ENCODE results near the gene BBC3.
"Not testable (repeated sequence)": the region's sequence is repeated elsewhere in the genome, so short reads cannot be mapped to it uniquely, and the experiment has no call there.

BBC3 gene

GRCh38 chr19:47257411-47258169 lies 26.6 kb upstream of the BBC3 start:
- TF ChIP-seq CTCF (conservative IDR thresholded peaks at IDR 0.05; ENCODE audit: control insufficient read depth, insufficient read depth, low read depth, low read length): no peak
- DNase-seq (ENCODE audit: low read depth): no peak
- peak overlapping the region; percentile 58 for H3K4me3 ChIP-seq (ENCODE audit: control insufficient read depth, low read depth, low read length)

- no peak for TF ChIP-seq CTCF (conservative IDR thresholded peaks at IDR 0.05; ENCODE audit: control insufficient read depth, insufficient read depth, low read depth, low read length)
- DNase-seq (ENCODE audit: low read depth): peak; percentile 98
- H3K4me3 ChIP-seq (ENCODE audit: control insufficient read depth, low read depth, low read length): peak overlapping the region; percentile 75
Observed at GRCh38 chr19:47256693-47257410, 25.9 kb upstream of the BBC3 start.

GRCh38 chr19:47255879-47256692 lies 25.1 kb upstream of the BBC3 start, which contains the start of gene CCDC9:
Gene CCDC9 (plus strand): TSS chr19:47256525. CDS start chr19:47258401, 1,876 bp downstream.
- DNase-seq (ENCODE audit: low read depth): peak; percentile 94
- no peak for TF ChIP-seq CTCF (conservative IDR thresholded peaks at IDR 0.05; ENCODE audit: control insufficient read depth, insufficient read depth, low read depth, low read length)
- peak within 1 kb of the TSS; percentile 75 for H3K4me3 ChIP-seq (ENCODE audit: control insufficient read depth, low read depth, low read length)

- no peak for TF ChIP-seq CTCF (conservative IDR thresholded peaks at IDR 0.05; ENCODE audit: control insufficient read depth, insufficient read depth, low read depth, low read length)
- H3K4me3 ChIP-seq (ENCODE audit: control insufficient read depth, low read depth, low read length): no peak overlapping the region
- DNase-seq (ENCODE audit: low read depth): no peak
Observed at GRCh38 chr19:47253970-47254369, 23.0 kb upstream of the BBC3 start.

- H3K4me3 ChIP-seq (ENCODE audit: control insufficient read depth, low read depth, low read length): no peak overlapping the region
- no peak for TF ChIP-seq CTCF (conservative IDR thresholded peaks at IDR 0.05; ENCODE audit: control insufficient read depth, insufficient read depth, low read depth, low read length)
- peak; percentile 76 for DNase-seq (ENCODE audit: low read depth)
Observed at GRCh38 chr19:47253467-47253881, 22.5 kb upstream of the BBC3 start.

GRCh38 chr19:47253016-47253415 lies 22.0 kb upstream of the BBC3 start:
- not testable (repeated sequence) for H3K4me3 ChIP-seq (ENCODE audit: control insufficient read depth, low read depth, low read length)

More at GRCh38 chr19:47253016-47253415, 22.0 kb upstream of the BBC3 start:
- not testable (repeated sequence) for DNase-seq (ENCODE audit: low read depth)

Measured in fibroblast of mammary gland (primary cell).